Stimulated activated CD8-positive, alpha-beta memory T cell treated with anti-CD3 and anti-CD28 coated beads, Interleukin-4, amount 100 ng/mL, for 48 hours (primary cell): Measurements from ENCODE around the gene ZBTB32.

Experiments used
- DNase-seq: peaks from one replicate; pipeline ENCODE4 v3.0.0-alpha.2; 2020

Gene ZBTB32

DNA sequence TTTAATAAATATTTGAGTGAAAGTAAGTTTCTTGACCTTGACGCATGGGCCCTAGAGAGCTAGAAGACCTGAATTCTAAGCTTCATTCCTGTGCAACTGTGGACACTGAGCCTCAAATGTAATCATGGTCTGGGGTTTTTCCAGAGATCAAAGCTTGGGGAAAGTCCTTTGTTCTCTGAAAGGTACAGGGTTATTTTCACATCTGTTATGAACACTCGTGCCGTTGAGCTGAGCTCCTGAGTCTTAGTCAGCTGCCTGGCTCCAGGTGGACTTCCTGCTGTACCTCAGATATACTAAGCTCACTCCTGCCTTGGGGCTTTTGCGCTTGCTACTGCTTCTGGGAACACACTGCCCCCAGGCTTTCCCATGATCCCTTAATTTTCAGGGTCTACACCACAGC, 7.5 kb upstream of the ZBTB32 start:
- DNase-seq: no peak

- DNase-seq: peak; percentile 93
Measured at GRCh38 chr19:35702223-35703012, 1.9 kb upstream of the ZBTB32 start.

- DNase-seq: no peak
Measured at GRCh38 chr19:35703343-35703742, 1.0 kb upstream of the ZBTB32 start.

GRCh38 chr19:35708391-35708790, 4.0 kb downstream of the ZBTB32 start:
- no peak for DNase-seq

- DNase-seq: peak; percentile 84
Measured at GRCh38 chr19:35710784-35711723, 6.7 kb downstream of the ZBTB32 start.

DNA sequence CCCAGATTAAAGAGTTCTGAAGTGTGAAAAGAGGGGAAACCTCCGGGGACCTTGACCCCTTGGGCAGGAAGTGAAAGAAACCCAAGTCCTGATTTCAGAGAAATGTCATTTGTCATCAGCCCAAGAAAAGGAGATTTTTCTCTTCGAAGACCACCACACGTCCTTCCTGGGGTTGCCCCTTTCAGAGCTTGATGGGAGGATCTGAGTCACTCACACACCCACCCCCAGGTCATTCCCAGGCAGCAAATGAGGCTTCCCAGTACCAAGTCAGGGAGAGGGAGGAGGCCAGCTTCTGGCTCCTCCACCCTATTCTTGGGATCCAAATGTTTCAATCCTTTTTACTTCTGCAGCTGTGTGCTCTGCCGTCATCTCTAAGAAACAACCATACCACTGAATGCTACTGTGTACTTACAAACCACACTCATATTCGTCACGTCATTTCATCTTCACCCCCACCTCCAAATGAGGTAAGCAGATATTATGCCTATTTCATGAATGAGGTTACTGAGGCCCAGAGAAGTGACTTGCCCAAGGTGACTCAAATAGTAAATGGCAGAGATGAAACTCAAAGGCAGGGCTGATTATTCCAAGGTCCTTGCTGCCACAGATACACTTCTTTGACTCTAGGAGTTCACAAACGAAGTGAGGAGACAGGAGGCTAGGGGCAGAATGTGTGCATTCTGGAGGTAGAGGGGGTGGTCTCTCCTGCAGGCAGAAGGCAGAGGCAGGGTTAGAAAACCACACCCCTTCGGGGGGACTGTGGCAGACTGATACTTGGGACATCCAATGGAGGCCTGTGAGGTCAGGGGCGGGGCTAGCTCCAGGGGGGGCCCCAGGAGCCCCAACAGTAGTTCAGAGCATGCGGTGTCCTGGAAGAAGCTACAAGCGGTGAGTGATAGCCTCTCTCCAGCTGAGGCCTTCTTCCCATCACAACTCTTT, 8.5 kb downstream of the ZBTB32 start:
- DNase-seq: peak; percentile 90

DNA sequence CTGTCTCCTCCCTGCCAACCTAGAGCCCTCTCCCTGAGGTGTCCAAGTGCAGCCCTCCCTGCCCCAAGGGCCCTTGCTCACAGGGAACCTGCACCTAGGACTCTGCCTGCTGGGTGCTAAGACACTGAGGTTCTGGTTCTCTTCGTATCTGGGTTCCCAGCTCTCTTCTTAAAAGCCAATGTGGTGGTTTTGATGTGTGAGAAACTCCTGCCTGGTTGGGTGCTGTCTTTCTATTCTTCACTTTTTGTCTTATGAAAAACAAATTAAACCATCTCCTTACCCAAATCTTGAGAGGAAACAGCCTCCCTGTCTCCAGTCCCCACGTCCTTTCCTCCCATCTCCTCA, 9.1 kb downstream of the ZBTB32 start:
- no peak for DNase-seq

DNA sequence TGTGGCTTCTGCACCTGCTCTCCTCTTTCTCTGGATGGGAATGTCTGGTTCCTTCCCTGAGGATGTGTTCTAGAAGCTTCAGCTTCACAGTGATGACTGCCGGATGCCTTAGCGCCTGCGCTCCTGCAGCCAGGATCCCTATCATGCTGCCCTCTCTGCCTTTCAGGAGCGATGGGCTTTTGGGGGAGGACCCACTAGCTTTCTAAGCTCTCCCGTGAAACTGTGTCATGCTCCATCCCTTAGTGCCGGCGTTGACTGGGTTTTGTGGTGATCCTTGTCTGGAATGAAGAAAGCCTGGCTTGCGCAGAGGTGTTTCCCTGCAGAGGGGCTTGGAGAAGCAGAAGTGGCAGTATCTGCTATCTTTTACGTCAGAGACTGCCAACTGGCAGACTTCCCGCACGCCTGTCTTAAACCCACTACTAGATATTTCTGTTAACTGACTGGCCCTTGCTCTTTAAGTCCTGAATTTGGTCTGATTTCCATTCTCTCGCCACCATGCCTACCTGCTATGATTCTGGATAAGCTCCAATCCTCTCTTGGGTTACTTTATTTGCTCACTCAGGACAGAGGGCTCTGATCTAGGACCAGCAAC, 9.6 kb downstream of the ZBTB32 start:
- peak; percentile 40 for DNase-seq

DNA sequence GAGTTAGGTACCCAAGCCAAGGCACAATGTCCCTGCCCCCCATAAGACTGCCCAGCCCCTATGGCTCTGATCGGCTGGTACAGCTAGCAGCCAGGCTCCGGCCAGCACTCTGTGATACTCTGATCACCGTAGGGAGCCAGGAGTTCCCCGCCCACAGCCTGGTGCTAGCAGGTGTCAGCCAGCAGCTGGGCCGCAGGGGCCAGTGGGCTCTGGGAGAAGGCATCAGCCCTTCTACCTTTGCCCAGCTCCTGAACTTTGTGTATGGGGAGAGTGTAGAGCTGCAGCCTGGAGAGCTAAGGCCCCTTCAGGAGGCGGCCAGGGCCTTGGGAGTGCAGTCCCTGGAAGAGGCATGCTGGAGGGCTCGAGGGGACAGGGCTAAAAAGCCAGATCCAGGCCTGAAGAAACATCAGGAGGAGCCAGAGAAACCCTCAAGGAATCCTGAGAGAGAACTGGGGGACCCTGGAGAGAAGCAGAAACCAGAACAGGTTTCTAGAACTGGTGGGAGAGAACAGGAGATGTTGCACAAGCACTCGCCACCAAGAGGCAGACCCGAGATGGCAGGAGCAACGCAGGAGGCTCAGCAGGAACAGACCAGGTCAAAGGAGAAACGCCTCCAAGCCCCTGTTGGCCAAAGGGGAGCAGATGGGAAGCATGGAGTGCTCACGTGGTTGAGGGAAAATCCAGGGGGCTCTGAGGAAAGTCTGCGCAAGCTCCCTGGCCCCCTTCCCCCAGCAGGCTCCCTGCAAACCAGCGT, 10.4 kb downstream of the ZBTB32 start:
- DNase-seq: peak; percentile 64

DNA sequence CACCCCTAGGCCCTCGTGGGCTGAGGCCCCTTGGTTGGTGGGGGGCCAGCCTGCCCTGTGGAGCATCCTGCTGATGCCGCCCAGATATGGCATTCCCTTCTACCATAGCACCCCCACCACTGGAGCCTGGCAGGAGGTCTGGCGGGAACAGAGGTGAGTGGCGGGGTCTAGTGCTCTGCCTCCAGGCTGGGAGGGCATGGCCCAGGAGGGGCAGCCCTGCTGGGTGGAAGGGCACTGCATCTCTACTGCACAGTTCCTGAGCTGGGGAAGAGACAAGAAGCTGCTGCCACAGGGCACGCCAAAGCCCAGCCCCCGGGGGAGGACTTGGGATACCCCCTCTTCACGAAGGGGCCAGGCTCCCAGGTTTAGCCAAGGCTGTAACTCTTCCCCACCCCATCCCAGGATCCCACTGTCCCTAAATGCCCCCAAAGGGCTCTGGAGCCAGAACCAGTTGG, 11.0 kb downstream of the ZBTB32 start:
- DNase-seq: peak; percentile 39

GRCh38 chr19:35715981-35716800, 11.8 kb downstream of the ZBTB32 start:
- peak; percentile 54 for DNase-seq

GRCh38 chr19:35716801-35717664, 12.7 kb downstream of the ZBTB32 start:
- peak; percentile 96 for DNase-seq

- no peak for DNase-seq
Measured at GRCh38 chr19:35717665-35718344, 13.4 kb downstream of the ZBTB32 start, which contains the start of gene KMT2B. TSS of gene KMT2B (plus strand) at chr19:35718003. CDS start at chr19:35718019, 16 bp downstream.

- DNase-seq: peak; percentile 80
Measured at GRCh38 chr19:35718345-35719041, 14.1 kb downstream of the ZBTB32 start.

- DNase-seq: no peak
Measured at GRCh38 chr19:35719402-35720162, 15.2 kb downstream of the ZBTB32 start.

GRCh38 chr19:35720163-35720524, 15.8 kb downstream of the ZBTB32 start:
- no peak for DNase-seq

DNA sequence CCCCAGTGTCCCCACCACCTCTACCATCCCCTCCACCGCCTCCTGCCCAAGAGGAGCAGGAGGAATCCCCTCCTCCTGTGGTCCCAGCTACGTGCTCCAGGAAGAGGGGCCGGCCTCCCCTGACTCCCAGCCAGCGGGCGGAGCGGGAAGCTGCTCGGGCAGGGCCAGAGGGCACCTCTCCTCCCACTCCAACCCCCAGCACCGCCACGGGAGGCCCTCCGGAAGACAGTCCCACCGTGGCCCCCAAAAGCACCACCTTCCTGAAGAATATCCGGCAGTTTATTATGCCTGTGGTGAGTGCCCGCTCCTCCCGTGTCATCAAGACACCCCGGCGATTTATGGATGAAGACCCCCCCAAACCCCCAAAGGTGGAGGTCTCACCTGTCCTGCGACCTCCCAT, 16.3 kb downstream of the ZBTB32 start:
- DNase-seq: no peak

DNA sequence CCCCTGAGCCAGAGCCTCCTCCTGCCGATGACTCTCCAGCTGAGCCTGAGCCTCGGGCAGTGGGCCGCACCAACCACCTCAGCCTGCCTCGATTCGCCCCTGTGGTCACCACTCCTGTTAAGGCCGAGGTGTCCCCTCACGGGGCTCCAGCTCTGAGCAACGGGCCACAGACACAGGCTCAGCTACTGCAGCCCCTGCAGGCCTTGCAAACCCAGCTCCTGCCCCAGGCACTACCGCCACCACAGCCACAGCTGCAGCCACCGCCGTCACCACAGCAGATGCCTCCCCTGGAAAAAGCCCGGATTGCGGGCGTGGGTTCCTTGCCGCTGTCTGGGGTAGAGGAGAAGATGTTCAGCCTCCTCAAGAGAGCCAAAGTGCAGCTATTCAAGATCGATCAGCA, 17.0 kb downstream of the ZBTB32 start:
- no peak for DNase-seq
